Right renal pelvis (tissue), 4 donors: ENCODE data around the gene FBXO11. TPM values are rescaled to one million over a fixed set of nuclear protein-coding genes. Genes with fewer than 3 reads are reported as not detected.
"Not testable (repeated sequence)": the region's sequence is repeated elsewhere in the genome, so short reads cannot be mapped to it uniquely, and the experiment has no call there.

ENCODE experiments used
- DNase-seq, 4 donors: peaks; one replicate each; pipeline ENCODE4 v3.0.0-alpha.2; 2013; ENCODE audit warnings: low read depth in 4 of 4, low spot score in 3 of 4, missing footprints in 1 of 4
- polyA plus RNA-seq, 4 donors: library from polyadenylated mRNA; unstranded; fragments of 120-200 nt; gene quantifications; one replicate each; pipeline ENCODE4 v1.2.1, GENCODE V29; 2013; ENCODE audit not compliant: insufficient read length in 4 of 4

The FBXO11 gene
- polyA plus RNA-seq, 4 donors = 66.9 to 94.4 (median 86.3) TPM

- no peak for DNase-seq
These were observed 43.3 kb downstream of the FBXO11 start for GRCh38 chr2:47862949-47863348.

- not testable (repeated sequence) for DNase-seq
These were observed 53.1 kb downstream of the FBXO11 start for GRCh38 chr2:47853067-47853777.

- no peak for DNase-seq
These were observed 56.1 kb downstream of the FBXO11 start for GRCh38 chr2:47850198-47850597.

- no peak for DNase-seq
These were observed 56.9 kb downstream of the FBXO11 start for GRCh38 chr2:47849368-47849767.

GRCh38 chr2:47844162-47844561 is 62.1 kb downstream of the FBXO11 start:
- DNase-seq = no peak

GRCh38 chr2:47843407-47843806 is 62.9 kb downstream of the FBXO11 start:
- no peak for DNase-seq

- no peak for DNase-seq
These were observed 63.5 kb downstream of the FBXO11 start for GRCh38 chr2:47842846-47843245.

- DNase-seq = no peak
These were observed 67.6 kb downstream of the FBXO11 start for GRCh38 chr2:47838686-47839085.

- no peak for DNase-seq
These were observed 68.0 kb downstream of the FBXO11 start for GRCh38 chr2:47838249-47838648.

GRCh38 chr2:47833516-47833968 is 72.8 kb downstream of the FBXO11 start:
- DNase-seq = no peak

- DNase-seq = no peak
These were observed 83.8 kb downstream of the FBXO11 start for GRCh38 chr2:47822518-47822917.

GRCh38 chr2:47819834-47820233 is 86.5 kb downstream of the FBXO11 start:
- no peak for DNase-seq

- no peak for DNase-seq
These were observed 87.5 kb downstream of the FBXO11 start for GRCh38 chr2:47818777-47819176.

GRCh38 chr2:47815764-47816163 is 90.5 kb downstream of the FBXO11 start:
- DNase-seq = no peak

GRCh38 chr2:47811668-47812067 is 94.6 kb downstream of the FBXO11 start:
- no peak for DNase-seq

GRCh38 chr2:47810850-47811249 is 95.4 kb downstream of the FBXO11 start:
- no peak for DNase-seq

- no peak for DNase-seq
These were observed 96.4 kb downstream of the FBXO11 start for GRCh38 chr2:47809903-47810302.

- DNase-seq = no peak
These were observed 97.7 kb downstream of the FBXO11 start for GRCh38 chr2:47808614-47809013.

- DNase-seq = no peak
These were observed 100.4 kb downstream of the FBXO11 start for GRCh38 chr2:47805850-47806249.

GRCh38 chr2:47803770-47804169 is 102.5 kb downstream of the FBXO11 start:
- no peak for DNase-seq

- DNase-seq = no peak
These were observed 102.9 kb downstream of the FBXO11 start for GRCh38 chr2:47803363-47803762.

- no peak for DNase-seq
These were observed 105.2 kb downstream of the FBXO11 start for GRCh38 chr2:47801118-47801517.
